ENCODE measurements around the gene CSTA.

CSTA gene

GRCh38 chr3:122387709-122388108 is 62.7 kb downstream of the CSTA start:
- H3K27ac Mint-ChIP-seq, result peak overlapping the region; percentile 7
- peaks cover 84% of the 10 kb centered on the region for H3K36me3 Mint-ChIP-seq
- DNase-seq (ENCODE audit: low spot score in 2 of 2), result no peak
- ATAC-seq, result no peak
- H3K4me3 Mint-ChIP-seq, result no peak overlapping the region
- no peaks in the 10 kb centered on the region for H3K9me3 Mint-ChIP-seq
- H3K4me1 Mint-ChIP-seq, result peaks cover 42% of the 10 kb centered on the region

GRCh38 chr3:122389197-122389596 is 64.1 kb downstream of the CSTA start:
- no peak for ATAC-seq

DNA sequence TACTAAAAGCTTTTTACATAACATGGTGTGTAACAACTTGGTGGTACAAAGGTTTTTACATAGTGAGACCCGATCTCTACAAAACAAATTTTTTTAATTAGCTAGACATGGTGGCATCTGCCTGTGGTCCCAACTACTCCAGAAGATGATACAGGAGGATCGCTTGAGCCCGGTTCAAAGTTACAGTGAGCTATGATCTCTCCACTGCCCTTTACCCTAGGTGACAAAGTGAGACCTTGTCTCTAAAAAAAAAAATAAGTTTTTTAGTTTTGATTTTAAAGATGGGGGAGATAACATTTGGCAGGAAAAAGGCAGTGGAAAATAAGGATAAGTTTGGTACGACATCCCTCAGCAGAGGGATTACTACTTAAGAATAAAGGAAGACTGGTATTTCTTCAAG is 64.8 kb downstream of the CSTA start:
- Mint-ChIP-seq H3K36me3 (peaks cover 84% of the 10 kb centered on the region), H3K4me1 (peaks cover 39% of the 10 kb centered on the region), H3K27ac (no peak overlapping the region), H3K4me3 (no peak overlapping the region), H3K9me3 (no peaks in the 10 kb centered on the region)
- DNase-seq (ENCODE audit: low spot score in 2 of 2) (no peak), ATAC-seq (no peak)

More at GRCh38 chr3:122389197-122389596, 64.1 kb downstream of the CSTA start:
- no peak for DNase-seq (ENCODE audit: low spot score in 2 of 2)
- H3K36me3 Mint-ChIP-seq, result peaks cover 84% of the 10 kb centered on the region
- no peak overlapping the region for H3K27ac Mint-ChIP-seq
- H3K4me1 Mint-ChIP-seq, result peaks cover 35% of the 10 kb centered on the region
- no peak overlapping the region for H3K4me3 Mint-ChIP-seq
- H3K9me3 Mint-ChIP-seq, result no peaks in the 10 kb centered on the region

GRCh38 chr3:122390665-122391064 is 65.6 kb downstream of the CSTA start:
- no peak for DNase-seq (ENCODE audit: low spot score in 2 of 2)
- Mint-ChIP-seq H3K9me3 (no peaks in the 10 kb centered on the region), H3K4me3 (no peak overlapping the region)

More at GRCh38 chr3:122390665-122391064, 65.6 kb downstream of the CSTA start:
- H3K36me3 Mint-ChIP-seq, result peaks cover 85% of the 10 kb centered on the region
- H3K27ac Mint-ChIP-seq, result no peak overlapping the region
- peaks cover 43% of the 10 kb centered on the region for H3K4me1 Mint-ChIP-seq
- no peak for ATAC-seq
